Spleen (tissue), 11 donors: ENCODE data around the gene MMP23B. TPM values are rescaled to one million over a fixed set of nuclear protein-coding genes. Genes with fewer than 3 reads are reported as not detected.
A peak's percentile ranks its signal among the peaks of the same experiment; 100 is the strongest.

Experiments
- DNase-seq: peaks from one replicate; pipeline ENCODE4 v3.0.0-alpha.2; 2020
- H3K27ac ChIP-seq, 8 donors: fragments of 200-600 bp; sonication (generic) in 7 of 8; 1 replicate in 4 of 8; 2 replicates in 4 of 8; pipeline versions ENCODE4 v1.5.0 to v1.8.0; 2016 to 2021; ENCODE audit warnings: inconsistent platforms in 4 of 8, mild to moderate bottlenecking in 4 of 8, moderate library complexity in 1 of 8
- H3K27me3 ChIP-seq, 7 donors: fragments of 200-600 bp; sonication (generic) in 6 of 7; replicated peaks in 1 of 7; 1 replicate in 4 of 7; 2 replicates in 3 of 7; pipeline versions ENCODE4 v1.5.0 to v1.8.0; 2016 to 2021; ENCODE audit warnings: inconsistent platforms in 3 of 7, mild to moderate bottlenecking in 1 of 7
- H3K36me3 ChIP-seq, 6 donors: fragments of 200-600 bp; sonication (generic) in 5 of 6; 1 replicate in 4 of 6; 2 replicates in 2 of 6; pipeline versions ENCODE4 v1.5.0 to v1.8.0; 2016 to 2021; ENCODE audit warnings: inconsistent platforms in 2 of 6
- H3K4me1 ChIP-seq, 6 donors: fragments of 200-600 bp; sonication (generic) in 5 of 6; 1 replicate in 3 of 6; 2 replicates in 3 of 6; pipeline versions ENCODE4 v1.5.0 to v1.8.0; 2016 to 2021; ENCODE audit warnings: inconsistent platforms in 3 of 6
- H3K4me3 ChIP-seq, 8 donors: fragments of 200-600 bp; sonication (generic) in 7 of 8; 1 replicate in 4 of 8; 2 replicates in 4 of 8; pipeline versions ENCODE4 v1.5.0 to v1.8.0; 2016 to 2021; ENCODE audit warnings: inconsistent platforms in 4 of 8, mild to moderate bottlenecking in 4 of 8, moderate library complexity in 2 of 8
- H3K9me3 ChIP-seq, 8 donors: fragments of 200-600 bp; sonication (generic) in 7 of 8; 1 replicate in 4 of 8; 2 replicates in 4 of 8; pipeline versions ENCODE4 v1.5.0 to v1.8.0; 2016 to 2021; ENCODE audit warnings: inconsistent platforms in 4 of 8
- POLR2A ChIP-seq, 3 donors: fragments of 450-650 bp; IDR thresholded peaks; one replicate each; pipeline ENCODE4 v1.5.1; 2017; ENCODE audit warnings: antibody characterized with exemption in 3 of 3, mild to moderate bottlenecking in 1 of 3
- POLR2AphosphoS5 ChIP-seq, 3 donors: sonication (generic); formaldehyde crosslinking; IDR thresholded peaks; one replicate each; pipeline ENCODE4 v1.5.1; 2017; ENCODE audit warnings: antibody characterized with exemption in 3 of 3
- WGBS, 5 donors: extraction: QIAGEN DNeasy Blood & Tissue Kit in 3 of 5; methylation state at CpG; one replicate each; pipeline versions ENCODE4 v1.1.5 to v1.1.7; 2013 to 2018; 5-methylcytosine and 5-hydroxymethylcytosine counted together
- intact Hi-C: fragments of 100-400 bp; cut with DNase I; formaldehyde crosslinking; loops from one replicate; pipeline ENCODE4 v1.15.0; 2023; ENCODE audit warnings: low total_unique reads
- polyA plus RNA-seq, 3 donors: library from polyadenylated mRNA; stranded (reverse); fragments of 200-250 nt; gene quantifications; one replicate each; pipeline ENCODE4 v1.2.1, GENCODE V29; 2013
- total RNA-seq, 7 donors: library from RNA; depleted of rRNA in 3 of 7; stranded (reverse); fragments of >200 nt in 3 of 7; fragmentation: NEBNext Ultra II Directional in 4 of 7; extraction: Animal tissue kit (Norgen Biotek cat#: 25700) in 4 of 7; gene quantifications; one replicate each; pipeline versions ENCODE4 v1.1.0 to v1.2.1, GENCODE V29; 2016 to 2021
- TF ChIP-seq, protein P1 (sequence below), 11 experiments: fragments of 200-600 bp in 7 of 11; fragments of 450-650 bp in 4 of 11; sonication (generic) in 4 of 11; IDR thresholded peaks in 8 of 11; conservative IDR thresholded peaks in 3 of 11; 1 replicate in 7 of 11; 2 replicates in 4 of 11; pipeline versions ENCODE4 v1.4.0 to v1.8.0; 2016 to 2021; ENCODE audit warnings: antibody characterized with exemption in 11 of 11, inconsistent platforms in 4 of 11, mild to moderate bottlenecking in 1 of 11
- donor health status: healthy with polysubstance abuse.
- donor health status: DM: no; HTN: no; CAD: no; lungs with moderate emphysema.
- donor health status: DM: no; HTN: no; CAD: no.
- donor health status: Bipolar disorder and iron deficiency.
- donor health status: healthy.
- donor health status: DM: no; HTN: no; CAD: no.
- donor health status: DM: yes; HTN: yes; CAD: no.

MMP23B gene
- total and polyA plus RNA-seq, 10 donors = 1.4 to 9.3 (median 5.9) TPM

DNA sequence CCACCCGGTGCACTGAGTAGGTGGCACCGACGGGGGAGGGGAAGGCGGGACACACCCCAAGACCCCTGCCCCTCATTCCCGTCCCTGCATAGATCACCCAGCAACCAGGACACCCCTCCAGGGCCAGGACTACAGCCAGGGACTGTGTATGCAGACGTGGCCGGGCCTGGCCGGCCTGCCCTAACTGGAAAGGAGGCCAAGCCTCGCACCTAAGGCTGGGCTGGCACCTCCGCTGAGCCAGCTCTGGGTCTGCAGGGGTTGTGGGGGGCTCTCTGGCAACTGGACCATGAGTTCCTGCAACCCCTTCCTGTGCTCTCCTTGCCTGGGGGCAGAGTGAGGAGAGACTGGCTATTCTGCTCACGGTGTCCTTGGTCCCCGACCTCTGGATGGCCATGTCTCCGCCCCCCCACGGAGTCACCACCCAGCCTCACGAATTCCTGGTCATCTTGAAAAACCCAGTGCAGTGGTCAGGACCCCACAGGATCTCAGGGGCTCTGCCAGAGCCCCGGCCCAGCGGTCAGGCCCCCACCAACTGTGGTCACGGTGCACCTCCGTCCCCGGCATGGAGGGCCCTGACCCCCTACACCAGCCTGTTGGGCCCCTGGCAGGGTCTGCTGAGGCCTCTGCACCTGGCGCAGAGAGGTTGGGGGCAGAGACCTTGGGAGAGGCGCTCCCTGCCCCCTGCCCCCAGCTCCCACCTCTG lies 31.0 kb upstream of the MMP23B start:
- peak; percentile 73 for DNase-seq
- Histone ChIP-seq H3K27me3 (peaks cover 0 to 51% (median 15%) of the 10 kb centered on the region in 7 donors), H3K9me3 (no peaks in the 10 kb centered on the region), H3K27ac (no peak overlapping the region), H3K4me1 (peaks cover 8 to 64% (median 43%) of the 10 kb centered on the region in 6 donors), H3K4me3 (peak overlapping the region in 2 of 8 donors; percentile 55 to 80), H3K36me3 (no peaks in the 10 kb centered on the region)
- intact Hi-C loops = no loop called here
- 77 to 85% (median 81%) methylated on average over 13 to 22 of the region's 22 CpGs for WGBS, 5 donors
- TF ChIP-seq, protein P1, sequence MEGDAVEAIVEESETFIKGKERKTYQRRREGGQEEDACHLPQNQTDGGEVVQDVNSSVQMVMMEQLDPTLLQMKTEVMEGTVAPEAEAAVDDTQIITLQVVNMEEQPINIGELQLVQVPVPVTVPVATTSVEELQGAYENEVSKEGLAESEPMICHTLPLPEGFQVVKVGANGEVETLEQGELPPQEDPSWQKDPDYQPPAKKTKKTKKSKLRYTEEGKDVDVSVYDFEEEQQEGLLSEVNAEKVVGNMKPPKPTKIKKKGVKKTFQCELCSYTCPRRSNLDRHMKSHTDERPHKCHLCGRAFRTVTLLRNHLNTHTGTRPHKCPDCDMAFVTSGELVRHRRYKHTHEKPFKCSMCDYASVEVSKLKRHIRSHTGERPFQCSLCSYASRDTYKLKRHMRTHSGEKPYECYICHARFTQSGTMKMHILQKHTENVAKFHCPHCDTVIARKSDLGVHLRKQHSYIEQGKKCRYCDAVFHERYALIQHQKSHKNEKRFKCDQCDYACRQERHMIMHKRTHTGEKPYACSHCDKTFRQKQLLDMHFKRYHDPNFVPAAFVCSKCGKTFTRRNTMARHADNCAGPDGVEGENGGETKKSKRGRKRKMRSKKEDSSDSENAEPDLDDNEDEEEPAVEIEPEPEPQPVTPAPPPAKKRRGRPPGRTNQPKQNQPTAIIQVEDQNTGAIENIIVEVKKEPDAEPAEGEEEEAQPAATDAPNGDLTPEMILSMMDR (IDR thresholded peaks at IDR 0.05 in 8 of 11, conservative IDR thresholded peaks at IDR 0.05 in 3 of 11) = no peak
- TF ChIP-seq POLR2A (IDR thresholded peaks at IDR 0.05) = no peak
- TF ChIP-seq POLR2AphosphoS5 (IDR thresholded peaks at IDR 0.05) = no peak

DNA sequence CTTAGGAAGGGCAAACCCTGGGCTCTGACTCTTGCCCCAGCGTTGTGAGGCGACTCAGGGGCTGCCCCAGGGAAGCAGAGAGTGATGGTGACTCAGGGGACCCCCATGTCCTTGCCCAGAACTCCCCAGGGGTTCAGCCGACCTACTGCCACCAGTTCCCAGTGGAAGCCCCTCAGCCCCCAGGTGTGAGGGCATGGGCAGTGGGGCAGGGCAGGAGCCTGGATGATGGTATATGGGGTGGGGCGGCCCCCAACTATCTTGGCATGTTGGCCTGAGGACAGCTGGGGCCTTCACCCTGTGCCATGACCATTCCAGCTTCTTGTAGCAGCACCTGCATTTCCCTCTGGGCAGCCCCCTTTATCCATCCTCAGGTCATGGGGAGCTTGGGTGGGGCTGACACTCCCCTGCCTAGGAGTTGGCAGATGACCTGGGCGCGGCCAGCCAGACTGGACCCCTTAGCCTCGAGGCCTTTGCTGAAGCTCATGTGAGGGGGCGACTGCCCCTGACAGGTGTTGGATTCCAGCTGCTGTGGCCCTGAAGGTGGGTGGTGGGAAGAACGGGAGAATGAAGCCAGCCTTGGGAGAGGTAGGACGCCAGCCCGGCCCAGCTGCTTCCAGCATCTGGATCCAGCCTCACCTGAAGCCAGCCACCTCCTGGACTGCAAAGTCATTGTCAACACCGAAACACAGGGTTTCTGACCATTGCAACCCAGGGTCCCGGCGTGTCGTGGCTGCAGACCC lies 30.2 kb upstream of the MMP23B start:
- 88 to 94% (median 89%) methylated on average over 12 to 15 of the region's 15 CpGs for WGBS, 5 donors
- peak; percentile 72 for DNase-seq
- TF ChIP-seq POLR2A (IDR thresholded peaks at IDR 0.05) (no peak), POLR2AphosphoS5 (IDR thresholded peaks at IDR 0.05) (no peak)
- TF ChIP-seq, protein P1 (IDR thresholded peaks at IDR 0.05 in 8 of 11, conservative IDR thresholded peaks at IDR 0.05 in 3 of 11) = no peak
- H3K36me3 ChIP-seq = no peaks in the 10 kb centered on the region
- H3K27me3 ChIP-seq = peaks cover 0 to 45% (median 15%) of the 10 kb centered on the region in 7 donors
- intact Hi-C loops = no loop called here
- H3K4me1 ChIP-seq = peaks cover 9 to 66% (median 45%) of the 10 kb centered on the region in 6 donors
- H3K27ac ChIP-seq = no peak overlapping the region
- H3K4me3 ChIP-seq = no peak overlapping the region
- no peaks in the 10 kb centered on the region for H3K9me3 ChIP-seq

DNA sequence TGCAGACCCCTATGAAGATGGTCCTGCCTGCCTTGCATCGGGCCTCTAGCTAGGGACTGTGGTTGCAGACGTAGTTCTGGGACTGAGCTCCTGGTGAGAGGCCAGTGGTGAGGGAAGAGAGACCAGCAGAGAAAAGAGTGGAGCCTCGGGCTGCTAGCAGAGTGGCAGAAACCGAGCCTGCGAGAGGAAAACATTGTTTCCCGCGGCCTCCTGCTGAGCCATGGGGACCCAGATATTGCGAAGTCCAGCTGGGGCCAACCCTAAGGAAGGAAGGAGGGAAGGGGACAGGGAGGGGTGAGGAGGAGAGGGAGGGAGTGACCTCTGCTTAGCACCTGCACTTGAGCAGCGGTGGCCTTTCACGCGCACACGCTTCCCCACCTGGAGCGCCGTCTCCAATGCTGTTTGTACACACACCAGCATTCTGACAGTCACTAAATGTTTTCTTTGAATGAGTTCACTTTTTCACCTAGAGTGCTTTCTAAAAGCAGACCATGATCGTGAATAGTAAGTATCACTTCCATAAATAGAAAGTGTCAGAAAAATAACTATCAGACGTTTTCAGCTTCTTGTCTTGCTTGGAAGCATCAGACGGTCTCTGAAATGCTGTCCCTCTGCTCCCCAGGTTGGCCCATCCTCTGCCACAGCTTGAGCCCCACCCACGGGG lies 29.5 kb upstream of the MMP23B start:
- Histone ChIP-seq H3K4me3 (no peak overlapping the region), H3K9me3 (no peaks in the 10 kb centered on the region), H3K27ac (no peak overlapping the region), H3K36me3 (no peaks in the 10 kb centered on the region), H3K27me3 (peaks cover 0 to 40% (median 15%) of the 10 kb centered on the region in 7 donors), H3K4me1 (peaks cover 12 to 66% (median 47%) of the 10 kb centered on the region in 6 donors)
- 48 to 60% (median 58%) methylated on average over 18 of the region's 18 CpGs for WGBS, 5 donors
- no peak for DNase-seq
- intact Hi-C loops = no loop called here
- TF ChIP-seq POLR2AphosphoS5 (IDR thresholded peaks at IDR 0.05) = no peak

DNA sequence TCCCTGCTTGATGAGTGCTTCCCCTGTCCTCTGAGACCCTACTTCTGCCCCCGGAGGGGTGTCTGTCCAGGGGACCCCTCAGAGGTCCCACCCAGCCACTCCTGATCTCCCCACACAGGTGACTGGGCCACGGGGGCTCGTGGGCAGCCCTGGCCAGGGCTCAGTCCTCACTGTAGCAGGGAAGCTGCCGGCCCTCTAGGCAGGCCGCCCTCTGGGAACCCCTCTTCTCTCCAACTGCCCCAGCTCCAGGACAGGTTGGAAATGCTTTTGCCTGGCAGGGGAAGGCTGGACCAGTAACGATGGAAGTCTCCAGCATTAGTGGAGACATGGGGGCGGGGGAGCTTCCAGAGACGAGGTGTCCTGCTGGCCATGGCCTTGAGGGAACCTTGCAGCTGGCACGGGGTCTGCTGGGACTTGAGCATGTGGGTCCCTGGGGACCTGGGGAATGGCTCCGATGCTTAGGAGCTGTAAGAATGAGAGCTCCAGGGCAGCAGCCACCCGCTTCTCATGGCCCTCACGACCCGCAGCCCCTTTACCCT lies 28.9 kb upstream of the MMP23B start:
- WGBS, 5 donors = 53 to 84% (median 75%) methylated on average over 4 to 13 of the region's 13 CpGs
- peaks cover 0 to 34% (median 15%) of the 10 kb centered on the region in 7 donors for H3K27me3 ChIP-seq
- no peak overlapping the region for H3K27ac ChIP-seq
- peaks cover 12 to 64% (median 42%) of the 10 kb centered on the region in 6 donors for H3K4me1 ChIP-seq
- no peak overlapping the region for H3K4me3 ChIP-seq
- DNase-seq = peak; percentile 67
- TF ChIP-seq POLR2AphosphoS5 (IDR thresholded peaks at IDR 0.05) = no peak
- no peak for TF ChIP-seq POLR2A (IDR thresholded peaks at IDR 0.05)
- TF ChIP-seq, protein P1 (IDR thresholded peaks at IDR 0.05 in 8 of 11, conservative IDR thresholded peaks at IDR 0.05 in 3 of 11) = no peak
- intact Hi-C loops = no loop called here
- no peaks in the 10 kb centered on the region for H3K36me3 ChIP-seq
- no peaks in the 10 kb centered on the region for H3K9me3 ChIP-seq
